ENCODE measurements around the gene MTARC2.

MTARC2 gene

GRCh38 chr1:220761688-220762427 lies 13.7 kb downstream of the MTARC2 start:
- Histone ChIP-seq H3K9ac (ENCODE audit: low read length) (no peak overlapping the region), H3K4me3 (ENCODE audit: low read depth, low read length, poor library complexity, severe bottlenecking) (no peak overlapping the region), H3K36me3 (ENCODE audit: insufficient read depth, low read length) (no peaks in the 10 kb centered on the region), H3K9me2 (ENCODE audit: low read depth, low read length) (no peaks in the 10 kb centered on the region), H3K27ac (ENCODE audit: low read depth, low read length, poor library complexity, severe bottlenecking) (no peak overlapping the region), H3K27me3 (ENCODE audit: insufficient read depth, low read length) (no peaks in the 10 kb centered on the region; the same call in 1 of the 2 replicates), H3K9me3 (ENCODE audit: low read length) (no peaks in the 10 kb centered on the region), H3K4me2 (ENCODE audit: low read length) (no peak overlapping the region), H3F3A (ENCODE audit: insufficient read depth, low read length) (no peaks in the 10 kb centered on the region), H3K4me1 (ENCODE audit: insufficient read depth, low read length, severe bottlenecking) (no peaks in the 10 kb centered on the region), H2AFZ (ENCODE audit: low read length) (no peak overlapping the region), H3K79me2 (ENCODE audit: insufficient read depth, low read length) (no peaks in the 10 kb centered on the region), H4K20me1 (ENCODE audit: insufficient read depth, low read length) (no peaks in the 10 kb centered on the region)
- TF ChIP-seq EZH2 (IDR thresholded peaks at IDR 0.05; ENCODE audit: borderline replicate concordance, low read length), result no peak
- TF ChIP-seq CTCF (IDR thresholded peaks at IDR 0.05; ENCODE audit: low read length), result no peak

GRCh38 chr1:220764757-220765156 lies 16.6 kb downstream of the MTARC2 start:
- Histone ChIP-seq H3K4me1 (ENCODE audit: insufficient read depth, low read length, severe bottlenecking) (no peaks in the 10 kb centered on the region), H3K36me3 (ENCODE audit: insufficient read depth, low read length) (no peaks in the 10 kb centered on the region), H2AFZ (ENCODE audit: low read length) (no peak overlapping the region), H3K4me3 (ENCODE audit: low read depth, low read length, poor library complexity, severe bottlenecking) (no peak overlapping the region), H3K4me2 (ENCODE audit: low read length) (no peak overlapping the region), H3K9me3 (ENCODE audit: low read length) (no peaks in the 10 kb centered on the region), H3K9me2 (ENCODE audit: low read depth, low read length) (no peaks in the 10 kb centered on the region), H3K9ac (ENCODE audit: low read length) (no peak overlapping the region), H3F3A (ENCODE audit: insufficient read depth, low read length) (no peaks in the 10 kb centered on the region), H3K79me2 (ENCODE audit: insufficient read depth, low read length) (no peaks in the 10 kb centered on the region), H3K27ac (ENCODE audit: low read depth, low read length, poor library complexity, severe bottlenecking) (no peak overlapping the region), H3K27me3 (ENCODE audit: insufficient read depth, low read length) (no peaks in the 10 kb centered on the region; the same call in 1 of the 2 replicates), H4K20me1 (ENCODE audit: insufficient read depth, low read length) (no peaks in the 10 kb centered on the region)
- no peak for TF ChIP-seq EZH2 (IDR thresholded peaks at IDR 0.05; ENCODE audit: borderline replicate concordance, low read length)
- no peak for TF ChIP-seq CTCF (IDR thresholded peaks at IDR 0.05; ENCODE audit: low read length)

GRCh38 chr1:220767312-220768125 lies 19.4 kb downstream of the MTARC2 start:
- Histone ChIP-seq H3K4me2 (ENCODE audit: low read length) (no peak overlapping the region), H3K9ac (ENCODE audit: low read length) (no peak overlapping the region), H3K27ac (ENCODE audit: low read depth, low read length, poor library complexity, severe bottlenecking) (no peak overlapping the region)

More at GRCh38 chr1:220767312-220768125, 19.4 kb downstream of the MTARC2 start:
- H3K9me2 ChIP-seq (ENCODE audit: low read depth, low read length), result no peaks in the 10 kb centered on the region
- H3F3A ChIP-seq (ENCODE audit: insufficient read depth, low read length), result no peaks in the 10 kb centered on the region
- no peak for TF ChIP-seq EZH2 (IDR thresholded peaks at IDR 0.05; ENCODE audit: borderline replicate concordance, low read length)
- no peak for TF ChIP-seq CTCF (IDR thresholded peaks at IDR 0.05; ENCODE audit: low read length)
- no peaks in the 10 kb centered on the region for H4K20me1 ChIP-seq (ENCODE audit: insufficient read depth, low read length)
- H3K4me1 ChIP-seq (ENCODE audit: insufficient read depth, low read length, severe bottlenecking), result peaks cover 5% of the 10 kb centered on the region
- no peaks in the 10 kb centered on the region for H3K36me3 ChIP-seq (ENCODE audit: insufficient read depth, low read length)
- no peak overlapping the region for H2AFZ ChIP-seq (ENCODE audit: low read length)
- no peak overlapping the region for H3K4me3 ChIP-seq (ENCODE audit: low read depth, low read length, poor library complexity, severe bottlenecking)
- no peaks in the 10 kb centered on the region for H3K79me2 ChIP-seq (ENCODE audit: insufficient read depth, low read length)
- no peaks in the 10 kb centered on the region for H3K9me3 ChIP-seq (ENCODE audit: low read length)
- H3K27me3 ChIP-seq (ENCODE audit: insufficient read depth, low read length), result no peaks in the 10 kb centered on the region; the same call in 1 of the 2 replicates
